Measurements from ENCODE around the gene P2RY12. TPM values are rescaled to one million over a fixed set of nuclear protein-coding genes. Genes with fewer than 3 reads are reported as not detected.

P2RY12 gene
- not detected in 3 replicates for total RNA-seq

DNA sequence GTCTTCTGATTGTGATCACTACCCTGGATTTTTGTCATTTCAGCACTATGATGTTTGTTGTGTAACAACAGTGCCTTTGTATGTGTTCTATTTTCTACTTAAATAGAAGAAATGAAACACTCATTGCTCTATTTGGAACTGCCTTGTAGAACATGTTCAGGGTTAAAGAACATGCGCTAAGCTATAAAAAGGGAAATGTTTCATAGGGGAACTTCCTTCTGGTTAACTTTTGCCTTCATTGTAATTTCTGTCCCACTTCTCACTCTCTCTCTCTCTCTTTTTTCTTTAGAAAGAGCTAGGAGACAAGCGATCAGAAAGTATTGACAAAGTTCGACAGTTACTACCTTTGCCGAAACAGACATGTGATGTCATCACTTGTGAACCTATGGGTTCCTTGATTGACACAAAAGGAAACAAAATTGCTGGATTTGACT is at the start of gene P2RY12:
TSS of gene P2RY12 (minus strand) at position 13 of the 434 bp plus-strand sequence. CDS start 45,908 bp downstream, outside the sequence.
- peaks cover 7% of the 10 kb centered on the region for H3K36me3 Mint-ChIP-seq
- peaks cover 10% of the 10 kb centered on the region for H3K4me1 Mint-ChIP-seq
- H3K27ac Mint-ChIP-seq = no peak within 1 kb of the TSS
- H3K4me3 Mint-ChIP-seq = no peak within 1 kb of the TSS
- no peaks in the 10 kb centered on the region for H3K27me3 Mint-ChIP-seq (ENCODE audit: low read depth)
- no peak for TF ChIP-seq CTCF (IDR thresholded peaks at IDR 0.05; ENCODE audit: unreplicated experiment)
- DNase-seq (ENCODE audit: low spot score in 2 of 2, unreplicated experiment in 2 of 2) = no peak
- no peaks in the 10 kb centered on the region for H3K9me3 Mint-ChIP-seq

DNA sequence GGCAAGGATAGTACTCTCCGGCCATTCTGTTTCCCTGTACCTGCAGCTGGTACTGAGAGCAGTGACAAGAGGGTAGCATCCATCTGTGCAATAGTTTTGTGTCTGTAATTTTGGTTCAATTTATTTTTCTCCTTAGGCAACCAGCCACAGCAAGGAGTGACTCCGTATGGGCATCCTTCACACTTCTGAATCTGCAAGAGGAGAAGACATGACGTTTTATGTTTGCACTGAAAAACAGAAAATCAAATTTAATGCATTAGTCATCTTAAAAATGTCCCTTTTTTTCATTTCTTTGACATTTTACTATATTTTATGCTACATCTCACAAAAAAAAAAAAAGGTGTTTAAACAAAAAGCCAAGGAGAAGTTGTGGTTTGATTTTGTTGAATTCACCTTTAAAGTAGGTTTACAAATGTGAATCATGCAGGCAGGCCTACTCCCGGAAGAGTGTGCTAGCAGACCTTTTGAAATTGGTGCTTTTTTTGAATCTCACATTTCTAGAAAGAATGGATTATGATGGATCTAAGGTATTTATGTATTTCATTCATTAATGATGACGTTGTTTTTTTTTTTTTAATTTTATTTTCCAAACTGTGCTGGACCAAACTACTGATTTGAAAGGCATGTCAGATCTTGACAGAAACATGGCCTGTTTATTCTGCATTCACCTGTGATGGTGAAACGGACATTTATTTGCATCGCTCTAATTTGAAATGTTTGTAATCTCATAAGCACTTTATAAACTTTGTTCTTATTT is 48.2 kb upstream of the P2RY12 start:
- peaks cover 3% of the 10 kb centered on the region for H3K9me3 Mint-ChIP-seq
- no peak for TF ChIP-seq CTCF (IDR thresholded peaks at IDR 0.05; ENCODE audit: unreplicated experiment)

DNA sequence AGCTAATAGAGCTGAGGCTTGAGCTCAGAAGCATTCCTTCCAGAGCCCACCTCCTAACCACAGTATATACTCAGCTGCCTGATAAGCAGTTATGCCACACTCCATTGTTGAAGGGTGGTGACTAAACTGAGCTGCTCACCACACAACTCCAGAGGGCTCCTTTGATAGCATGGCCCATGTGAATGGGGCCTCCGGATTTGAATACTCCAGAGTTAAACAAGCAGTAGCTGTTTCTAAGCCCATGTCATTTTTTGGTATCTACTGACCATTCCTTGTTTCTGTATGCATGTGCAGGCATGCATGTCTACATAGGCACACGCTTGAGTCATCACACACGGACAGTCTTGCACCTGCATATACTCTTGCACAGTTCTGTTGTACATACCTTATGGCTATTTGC is 47.4 kb upstream of the P2RY12 start:
- Mint-ChIP-seq H3K9me3 (peaks cover 3% of the 10 kb centered on the region), H3K27ac (no peak overlapping the region), H3K27me3 (ENCODE audit: low read depth) (no peaks in the 10 kb centered on the region), H3K36me3 (peaks cover 18% of the 10 kb centered on the region), H3K4me1 (no peaks in the 10 kb centered on the region), H3K4me3 (no peak overlapping the region)
- DNase-seq (ENCODE audit: low spot score in 2 of 2, unreplicated experiment in 2 of 2) = no peak
- TF ChIP-seq CTCF (IDR thresholded peaks at IDR 0.05; ENCODE audit: unreplicated experiment) = no peak

More for the DNA sequence above, 48.2 kb upstream of the P2RY12 start:
- Mint-ChIP-seq H3K4me3 (no peak overlapping the region), H3K4me1 (no peaks in the 10 kb centered on the region), H3K27me3 (ENCODE audit: low read depth) (no peaks in the 10 kb centered on the region), H3K27ac (no peak overlapping the region), H3K36me3 (peaks cover 18% of the 10 kb centered on the region)
- no peak for DNase-seq (ENCODE audit: low spot score in 2 of 2, unreplicated experiment in 2 of 2)

DNA sequence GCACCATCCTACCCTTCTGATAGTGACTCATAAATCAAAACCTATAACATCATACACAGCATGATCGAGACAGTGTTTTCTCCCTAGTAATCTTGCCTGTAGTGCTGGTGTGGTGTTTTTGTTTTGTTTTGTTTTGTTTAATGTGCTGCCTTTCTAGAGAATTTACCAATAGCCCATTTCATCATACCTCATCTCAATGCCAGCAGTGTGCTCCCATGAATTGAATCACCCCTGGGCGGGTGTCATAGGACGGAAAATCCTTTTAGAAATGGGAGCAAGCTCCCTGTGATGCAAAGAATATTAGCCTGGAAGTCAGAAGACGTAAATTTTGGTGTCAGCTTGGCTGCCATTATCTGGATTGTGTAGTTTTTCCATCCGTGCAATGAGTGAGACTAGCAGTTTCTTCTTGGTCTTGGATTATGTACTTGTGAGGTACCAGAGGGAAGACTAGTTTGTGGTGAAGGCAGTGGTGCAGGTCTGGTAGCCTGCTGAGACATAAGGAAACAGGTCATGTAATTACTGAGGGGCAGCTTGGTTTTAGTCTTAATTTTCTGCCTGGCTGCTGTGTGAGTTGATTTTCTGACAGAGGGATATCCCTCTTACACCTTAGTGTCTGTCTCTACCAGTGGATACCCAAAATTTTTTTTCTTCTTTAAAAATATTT is 46.4 kb upstream of the P2RY12 start:
- no peak overlapping the region for H3K27ac Mint-ChIP-seq
- H3K4me1 Mint-ChIP-seq = no peaks in the 10 kb centered on the region
- no peak for TF ChIP-seq CTCF (IDR thresholded peaks at IDR 0.05; ENCODE audit: unreplicated experiment)
- peaks cover 3% of the 10 kb centered on the region for H3K9me3 Mint-ChIP-seq
- DNase-seq (ENCODE audit: low spot score in 2 of 2, unreplicated experiment in 2 of 2) = no peak
- H3K4me3 Mint-ChIP-seq = no peak overlapping the region
- peaks cover 18% of the 10 kb centered on the region for H3K36me3 Mint-ChIP-seq
- H3K27me3 Mint-ChIP-seq (ENCODE audit: low read depth) = no peaks in the 10 kb centered on the region

DNA sequence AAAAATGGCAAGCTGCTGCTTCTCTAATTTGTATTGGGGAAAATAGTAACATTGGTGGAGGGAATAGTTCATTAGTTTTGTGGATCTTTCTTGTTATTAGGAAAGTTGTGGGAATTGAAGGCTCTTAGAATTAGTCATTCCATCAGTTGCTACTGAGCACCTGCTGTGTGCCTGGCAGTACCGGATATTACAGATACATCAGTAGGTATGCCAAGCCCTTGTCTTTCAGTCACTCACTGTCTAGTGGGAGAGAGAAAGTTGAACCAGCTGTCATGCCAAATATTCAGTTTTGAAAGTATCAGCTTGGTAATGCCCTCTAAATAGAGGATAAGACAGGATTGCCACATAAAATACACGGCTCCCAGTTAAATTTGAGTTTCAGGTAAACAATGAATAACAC is 43.8 kb upstream of the P2RY12 start:
- H3K36me3 Mint-ChIP-seq = peaks cover 18% of the 10 kb centered on the region
- DNase-seq (ENCODE audit: low spot score in 2 of 2, unreplicated experiment in 2 of 2) = no peak
- no peak overlapping the region for H3K4me3 Mint-ChIP-seq
- no peak for TF ChIP-seq CTCF (IDR thresholded peaks at IDR 0.05; ENCODE audit: unreplicated experiment)
- peaks cover 3% of the 10 kb centered on the region for H3K9me3 Mint-ChIP-seq
- H3K27me3 Mint-ChIP-seq (ENCODE audit: low read depth) = no peaks in the 10 kb centered on the region
- H3K4me1 Mint-ChIP-seq = peaks cover 7% of the 10 kb centered on the region
- H3K27ac Mint-ChIP-seq = no peak overlapping the region

Data from mesothelial cell of epicardium (in vitro differentiated cells).